ENCODE measurements around the gene CEP72.

CEP72 gene

GRCh38 chr5:640461-641330 is 28.6 kb downstream of the CEP72 start:
- no peak for DNase-seq

GRCh38 chr5:641331-641765 is 29.2 kb downstream of the CEP72 start:
- DNase-seq, result no peak

- DNase-seq, result no peak
These were observed 30.3 kb downstream of the CEP72 start for GRCh38 chr5:642481-642880.

- no peak for DNase-seq
These were observed 31.2 kb downstream of the CEP72 start for GRCh38 chr5:643351-643801.

- DNase-seq, result no peak
These were observed 31.7 kb downstream of the CEP72 start for GRCh38 chr5:643811-644271.

- DNase-seq, result no peak
These were observed 32.4 kb downstream of the CEP72 start for GRCh38 chr5:644509-644908.

- no peak for DNase-seq
These were observed 32.8 kb downstream of the CEP72 start for GRCh38 chr5:644971-645370.

- DNase-seq, result no peak
These were observed 33.3 kb downstream of the CEP72 start for GRCh38 chr5:645421-645820.

- no peak for DNase-seq
These were observed 34.5 kb downstream of the CEP72 start for GRCh38 chr5:646396-647201.

- no peak for DNase-seq
These were observed 35.2 kb downstream of the CEP72 start for GRCh38 chr5:647311-647710.

- DNase-seq, result no peak
These were observed 35.6 kb downstream of the CEP72 start for GRCh38 chr5:647727-648126.

GRCh38 chr5:651296-652022 is 39.3 kb downstream of the CEP72 start:
- DNase-seq, result no peak

- no peak for DNase-seq
These were observed 39.9 kb downstream of the CEP72 start for GRCh38 chr5:652023-652515.

GRCh38 chr5:652773-653350 is 40.7 kb downstream of the CEP72 start:
- no peak for DNase-seq

GRCh38 chr5:654071-654778 is 42.1 kb downstream of the CEP72 start:
- no peak for DNase-seq

- no peak for DNase-seq
These were observed 43.3 kb downstream of the CEP72 start for GRCh38 chr5:655406-655805.

- no peak for DNase-seq
These were observed 45.4 kb downstream of the CEP72 start for GRCh38 chr5:657570-657969.

- DNase-seq, result no peak
These were observed 46.0 kb downstream of the CEP72 start for GRCh38 chr5:658103-658502.

GRCh38 chr5:659496-660263 is 47.5 kb downstream of the CEP72 start:
- no peak for DNase-seq

GRCh38 chr5:660491-661030 is 48.4 kb downstream of the CEP72 start:
- no peak for DNase-seq
